Measurements from ENCODE around the gene RGS6.

GRCh38 chr14:72517736-72518135, 585.5 kb downstream of the RGS6 start:
- TF ChIP-seq, protein P1, sequence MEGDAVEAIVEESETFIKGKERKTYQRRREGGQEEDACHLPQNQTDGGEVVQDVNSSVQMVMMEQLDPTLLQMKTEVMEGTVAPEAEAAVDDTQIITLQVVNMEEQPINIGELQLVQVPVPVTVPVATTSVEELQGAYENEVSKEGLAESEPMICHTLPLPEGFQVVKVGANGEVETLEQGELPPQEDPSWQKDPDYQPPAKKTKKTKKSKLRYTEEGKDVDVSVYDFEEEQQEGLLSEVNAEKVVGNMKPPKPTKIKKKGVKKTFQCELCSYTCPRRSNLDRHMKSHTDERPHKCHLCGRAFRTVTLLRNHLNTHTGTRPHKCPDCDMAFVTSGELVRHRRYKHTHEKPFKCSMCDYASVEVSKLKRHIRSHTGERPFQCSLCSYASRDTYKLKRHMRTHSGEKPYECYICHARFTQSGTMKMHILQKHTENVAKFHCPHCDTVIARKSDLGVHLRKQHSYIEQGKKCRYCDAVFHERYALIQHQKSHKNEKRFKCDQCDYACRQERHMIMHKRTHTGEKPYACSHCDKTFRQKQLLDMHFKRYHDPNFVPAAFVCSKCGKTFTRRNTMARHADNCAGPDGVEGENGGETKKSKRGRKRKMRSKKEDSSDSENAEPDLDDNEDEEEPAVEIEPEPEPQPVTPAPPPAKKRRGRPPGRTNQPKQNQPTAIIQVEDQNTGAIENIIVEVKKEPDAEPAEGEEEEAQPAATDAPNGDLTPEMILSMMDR (IDR thresholded peaks at IDR 0.05 in 4 of 5, conservative IDR thresholded peaks at IDR 0.05 in 1 of 5), result no peak
- TF ChIP-seq POLR2A (IDR thresholded peaks at IDR 0.05), result no peak

All from gastrocnemius medialis (tissue), 4 donors.